C1 segment of cervical spinal cord (tissue), 14 donors: ENCODE results near the gene THOC2.
"Not testable (repeated sequence)": the region's sequence is repeated elsewhere in the genome, so short reads cannot be mapped to it uniquely, and the experiment has no call there.

Source experiments
- DNase-seq, 14 donors: peaks; one replicate each; lab custom pipeline; 2025; lab: John Stamatoyannopoulos, UW

THOC2 gene

GRCh38 chrX:123735137-123735536, 2.3 kb upstream of the THOC2 start:
- not testable (repeated sequence) for DNase-seq

GRCh38 chrX:123734079-123734478, 1.2 kb upstream of the THOC2 start:
- DNase-seq = not testable (repeated sequence)

DNA sequence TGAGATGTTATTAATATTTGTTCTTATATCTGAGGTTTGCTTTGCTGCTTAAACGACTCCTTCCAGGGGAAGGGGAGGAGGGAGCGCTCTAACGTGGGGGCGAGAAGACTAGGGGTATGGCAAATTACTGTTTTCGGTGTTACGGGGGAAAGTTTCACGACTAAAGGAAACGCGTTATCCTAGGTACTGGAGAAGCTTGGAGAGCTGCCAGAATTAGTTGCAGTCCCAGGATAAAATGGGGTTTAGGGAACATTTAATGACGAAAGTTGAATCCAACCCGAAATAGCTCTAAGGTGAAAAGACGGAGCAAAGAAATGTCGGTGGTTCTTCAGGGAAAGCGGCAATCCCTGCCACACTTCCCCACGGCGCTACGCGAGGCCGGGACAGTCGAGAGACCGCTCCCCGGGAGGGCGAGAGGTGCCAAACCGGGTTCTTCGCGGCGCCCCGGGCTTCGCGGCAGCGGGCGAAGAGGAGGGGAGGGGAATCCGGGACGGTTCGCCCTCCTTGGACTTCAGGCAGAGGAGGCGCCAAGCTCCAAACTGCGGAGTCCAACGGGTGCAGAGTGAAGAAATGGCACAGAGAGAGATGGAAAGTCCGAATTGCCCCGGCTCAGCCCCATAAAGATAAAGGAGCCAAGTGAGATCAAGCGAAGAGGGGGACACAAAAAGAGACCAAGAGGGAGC, 724 bp downstream of the THOC2 start:
- peak in 7 of 14 donors; percentile 6 to 42 (median 20) for DNase-seq

DNA sequence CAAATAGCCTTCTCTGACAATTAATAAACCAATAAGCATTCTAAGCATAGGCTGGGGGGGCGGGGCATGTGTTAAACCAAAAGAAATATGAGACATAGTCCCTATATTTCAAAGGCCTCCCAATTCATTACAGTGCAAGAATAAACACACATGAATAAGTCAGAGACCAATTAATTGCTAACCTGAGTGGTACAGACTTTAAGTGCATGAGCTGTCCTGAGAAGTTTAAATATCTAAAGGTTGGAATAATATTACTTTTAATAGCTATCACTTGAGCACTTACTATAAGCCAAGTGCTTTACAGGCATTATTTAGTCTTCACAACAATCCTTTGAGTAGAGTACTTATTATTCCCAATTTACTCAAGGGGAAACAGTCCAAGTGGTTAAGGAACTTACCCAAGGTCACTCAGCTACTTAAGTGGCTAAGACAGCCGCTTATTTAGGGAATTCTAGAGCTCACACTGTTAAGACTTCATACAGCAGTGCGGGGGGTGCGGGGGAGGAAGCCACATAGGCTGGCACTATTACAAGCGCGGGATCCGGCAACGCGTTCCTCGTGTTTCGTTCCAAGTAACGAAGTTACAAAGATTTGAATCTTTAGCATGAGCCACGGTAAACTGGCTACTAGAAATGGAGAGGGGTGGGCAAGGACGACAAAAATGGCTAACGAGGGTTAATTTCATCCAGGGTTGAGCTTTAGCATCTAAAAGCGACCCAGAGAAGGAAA, 1.4 kb downstream of the THOC2 start:
- no peak for DNase-seq

DNA sequence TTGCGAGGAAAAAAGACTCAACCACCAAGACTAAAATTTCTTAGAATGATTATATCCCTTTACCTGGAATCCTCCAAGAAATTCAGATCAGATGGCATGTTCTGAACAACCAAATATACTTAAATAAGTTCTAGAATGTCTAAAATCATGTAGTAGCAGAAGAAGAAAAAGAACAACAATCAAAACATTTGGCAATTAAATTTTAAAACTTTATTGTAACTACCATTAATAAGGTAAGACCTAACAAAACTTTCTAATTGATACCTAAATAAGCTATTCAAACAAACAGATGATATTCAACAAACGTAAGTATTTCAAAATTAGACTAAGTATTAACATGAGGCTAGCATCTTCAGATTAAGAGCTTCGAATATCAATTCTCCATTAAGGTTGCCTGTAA, 4.3 kb downstream of the THOC2 start:
- no peak for DNase-seq

GRCh38 chrX:123728016-123728415, 4.8 kb downstream of the THOC2 start:
- no peak for DNase-seq

DNA sequence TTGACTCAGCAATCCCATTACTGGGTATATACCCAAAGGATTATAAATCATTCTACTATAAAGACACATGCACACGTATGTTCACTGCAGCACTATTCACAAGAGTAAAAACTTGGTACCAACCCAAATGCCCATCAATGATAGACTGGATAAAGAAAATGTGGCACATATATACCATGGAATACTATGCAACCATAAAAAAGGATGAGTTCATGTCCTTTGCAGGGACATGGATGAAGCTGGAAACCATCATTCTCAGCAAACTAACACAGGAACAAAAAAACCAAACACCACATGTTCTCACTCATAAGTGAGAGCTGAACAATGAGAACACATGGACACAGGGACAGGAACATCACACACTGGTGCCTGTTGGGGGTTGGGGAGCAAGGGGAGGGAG, 10.7 kb downstream of the THOC2 start:
- not testable (repeated sequence) for DNase-seq

GRCh38 chrX:123720486-123720885, 12.4 kb downstream of the THOC2 start:
- DNase-seq = no peak

DNA sequence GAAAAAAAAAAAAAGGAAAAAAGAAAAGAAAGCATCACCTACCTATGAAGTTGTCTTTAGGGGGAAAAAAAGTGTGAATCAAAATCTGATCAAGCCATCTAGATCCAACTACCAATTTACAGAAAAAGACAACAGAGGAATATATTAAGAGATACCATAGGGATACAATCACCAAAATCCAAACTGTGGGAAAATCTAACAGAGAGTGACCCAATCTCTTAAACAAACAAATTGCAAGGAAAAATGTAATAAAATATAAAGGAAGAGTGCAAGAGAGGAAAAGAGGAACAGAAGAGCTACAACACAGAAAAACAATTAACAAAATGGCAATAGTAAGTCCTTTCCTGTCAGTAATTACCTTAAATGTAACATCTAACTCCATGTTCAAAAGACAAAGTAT, 19.0 kb downstream of the THOC2 start:
- DNase-seq = no peak

DNA sequence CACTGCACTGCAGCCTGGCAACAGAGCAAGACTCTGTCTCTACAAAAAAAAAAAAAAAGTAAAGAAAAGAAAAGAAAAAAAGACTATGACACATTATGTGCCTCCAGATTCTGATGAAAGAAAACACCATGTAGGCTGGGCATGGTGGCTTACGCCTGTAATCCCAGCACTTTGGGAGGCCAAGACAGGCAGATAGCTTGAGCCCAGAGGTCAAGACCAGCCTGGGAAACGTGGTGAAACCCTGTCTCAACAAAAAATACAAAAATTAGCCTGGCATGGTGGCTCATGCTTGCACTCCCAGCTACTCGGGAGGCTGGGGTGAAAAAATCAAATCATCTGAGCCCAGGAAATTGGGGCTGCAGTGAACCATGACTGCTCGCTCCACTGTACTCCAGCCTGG, 19.4 kb downstream of the THOC2 start:
- no peak for DNase-seq

GRCh38 chrX:123711201-123711600, 21.7 kb downstream of the THOC2 start:
- DNase-seq = not testable (repeated sequence)

DNA sequence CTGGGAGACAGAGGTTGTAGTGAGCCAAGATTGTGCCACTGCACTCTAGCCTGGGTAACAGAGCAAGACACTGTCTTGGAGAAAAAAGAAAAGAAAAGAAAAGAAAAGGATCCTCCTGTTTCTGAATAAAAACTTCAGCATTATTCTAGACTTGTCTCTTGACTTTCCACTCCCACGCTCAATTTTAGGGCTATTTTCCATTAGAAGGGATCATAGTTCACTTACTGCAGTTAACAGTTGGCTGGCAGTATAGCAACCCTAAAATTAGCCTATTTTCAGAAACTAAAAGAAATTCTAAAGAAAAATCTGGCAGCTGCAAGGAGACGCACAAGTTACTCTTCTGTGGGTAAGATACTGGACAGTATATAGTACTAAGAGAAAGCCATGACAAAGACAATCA, 28.1 kb downstream of the THOC2 start:
- DNase-seq = no peak

GRCh38 chrX:123698979-123699520, 33.8 kb downstream of the THOC2 start:
- DNase-seq = no peak

DNA sequence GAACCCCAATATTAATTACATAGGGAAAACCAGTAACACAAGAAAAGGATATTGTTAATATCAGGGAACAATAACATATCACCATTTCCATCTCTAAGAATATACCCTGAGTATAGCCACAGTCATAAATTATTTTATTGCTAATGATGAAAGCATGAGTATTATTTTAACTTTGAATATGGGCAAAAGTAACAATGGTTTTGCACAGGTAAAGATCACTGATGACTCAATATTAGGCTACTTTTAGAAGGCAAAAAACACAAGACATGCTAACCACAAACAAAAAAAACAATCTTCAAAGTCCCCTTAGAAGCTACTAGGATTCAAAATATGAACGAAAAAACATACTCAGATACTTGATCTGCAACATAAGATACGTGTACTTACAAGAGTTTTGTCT, 36.5 kb downstream of the THOC2 start:
- DNase-seq = no peak

DNA sequence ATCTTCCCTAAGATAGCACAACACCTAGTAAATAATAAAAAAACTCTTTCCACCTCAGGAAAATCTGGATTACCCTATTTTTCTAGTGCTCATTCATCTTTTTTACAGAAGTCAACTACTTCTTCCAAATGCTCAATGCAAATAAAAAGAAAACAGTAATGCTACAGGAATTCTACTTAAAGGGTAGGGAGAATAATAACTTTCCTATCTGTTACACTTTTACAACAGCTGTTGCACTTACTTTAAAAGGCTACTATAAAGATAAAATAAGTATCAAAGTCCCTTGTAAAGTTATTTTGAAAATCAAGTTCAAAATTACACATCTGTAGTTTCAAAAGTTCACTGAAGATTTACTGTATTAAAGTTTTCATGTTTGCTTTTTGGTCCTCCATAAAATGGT, 37.6 kb downstream of the THOC2 start:
- DNase-seq = no peak

DNA sequence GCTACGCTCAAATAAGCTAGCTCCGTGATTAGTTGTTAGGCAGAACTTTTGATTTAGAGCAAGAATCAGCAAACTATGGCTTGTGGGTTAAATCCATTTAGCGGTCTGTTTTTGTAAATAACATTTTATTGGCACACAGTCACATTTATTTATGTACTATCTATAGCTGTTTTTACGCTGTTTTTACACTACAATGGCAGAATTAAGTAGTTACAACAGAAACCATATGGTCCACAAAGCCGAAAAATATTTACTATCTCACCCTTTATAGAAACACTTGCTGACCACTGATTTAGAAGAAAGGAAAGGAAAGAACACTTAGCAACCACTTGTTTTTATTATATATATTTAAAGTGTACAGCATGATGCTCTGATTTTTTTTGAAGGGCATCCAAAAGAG, 41.1 kb downstream of the THOC2 start:
- DNase-seq = no peak

- no peak for DNase-seq
Measured at GRCh38 chrX:123688524-123688923, 44.3 kb downstream of the THOC2 start.

- no peak for DNase-seq
Measured at GRCh38 chrX:123685232-123685631, 47.6 kb downstream of the THOC2 start.

- DNase-seq = no peak
Measured at GRCh38 chrX:123682186-123682585, 50.7 kb downstream of the THOC2 start.

- not testable (repeated sequence) for DNase-seq
Measured at GRCh38 chrX:123679733-123680460, 53.0 kb downstream of the THOC2 start.

- no peak for DNase-seq
Measured at GRCh38 chrX:123675154-123675553, 57.7 kb downstream of the THOC2 start.

DNA sequence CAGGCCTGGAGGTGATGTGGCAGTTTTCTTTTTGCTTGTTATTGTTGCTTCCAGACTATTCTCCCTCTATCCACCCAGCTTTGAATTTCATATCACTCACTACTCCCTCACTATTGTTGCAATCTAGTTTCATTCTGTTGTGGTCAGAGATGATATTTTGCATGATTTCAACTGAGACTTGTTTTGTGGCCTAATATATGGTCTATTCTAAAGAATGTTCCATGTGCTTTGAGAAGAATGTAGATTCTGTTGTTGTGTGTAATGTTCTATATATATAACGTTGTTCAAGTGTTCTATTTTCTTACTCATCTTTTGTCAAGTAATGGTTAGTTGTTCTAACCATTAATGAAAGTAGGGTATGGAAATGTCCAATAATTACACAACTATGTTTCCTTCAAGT, 59.0 kb downstream of the THOC2 start:
- no peak for DNase-seq
